AG09319 (cell line): ENCODE data around the gene SLC35A3.
"Not testable (repeated sequence)": the region's sequence is repeated elsewhere in the genome, so short reads cannot be mapped to it uniquely, and the experiment has no call there.

Experiments
- DNase-seq: peaks from one replicate; pipeline ENCODE4 v3.0.0-alpha.2; 2010; ENCODE audit warnings: low read depth; ENCODE audit errors: extremely low read depth
- TF ChIP-seq, protein P1 (sequence below): IDR thresholded peaks from 2 replicates; pipeline ENCODE4 v1.5.1; 2011; ENCODE audit warnings: low read depth, mild to moderate bottlenecking, inconsistent platforms, low read length, moderate library complexity

Gene SLC35A3

GRCh38 chr1:99975529-99975928, 5.7 kb downstream of the SLC35A3 start:
- TF ChIP-seq, protein P1, sequence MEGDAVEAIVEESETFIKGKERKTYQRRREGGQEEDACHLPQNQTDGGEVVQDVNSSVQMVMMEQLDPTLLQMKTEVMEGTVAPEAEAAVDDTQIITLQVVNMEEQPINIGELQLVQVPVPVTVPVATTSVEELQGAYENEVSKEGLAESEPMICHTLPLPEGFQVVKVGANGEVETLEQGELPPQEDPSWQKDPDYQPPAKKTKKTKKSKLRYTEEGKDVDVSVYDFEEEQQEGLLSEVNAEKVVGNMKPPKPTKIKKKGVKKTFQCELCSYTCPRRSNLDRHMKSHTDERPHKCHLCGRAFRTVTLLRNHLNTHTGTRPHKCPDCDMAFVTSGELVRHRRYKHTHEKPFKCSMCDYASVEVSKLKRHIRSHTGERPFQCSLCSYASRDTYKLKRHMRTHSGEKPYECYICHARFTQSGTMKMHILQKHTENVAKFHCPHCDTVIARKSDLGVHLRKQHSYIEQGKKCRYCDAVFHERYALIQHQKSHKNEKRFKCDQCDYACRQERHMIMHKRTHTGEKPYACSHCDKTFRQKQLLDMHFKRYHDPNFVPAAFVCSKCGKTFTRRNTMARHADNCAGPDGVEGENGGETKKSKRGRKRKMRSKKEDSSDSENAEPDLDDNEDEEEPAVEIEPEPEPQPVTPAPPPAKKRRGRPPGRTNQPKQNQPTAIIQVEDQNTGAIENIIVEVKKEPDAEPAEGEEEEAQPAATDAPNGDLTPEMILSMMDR = no peak
- no peak for DNase-seq

GRCh38 chr1:99977326-99977725, 7.5 kb downstream of the SLC35A3 start:
- not testable (repeated sequence) for DNase-seq

DNA sequence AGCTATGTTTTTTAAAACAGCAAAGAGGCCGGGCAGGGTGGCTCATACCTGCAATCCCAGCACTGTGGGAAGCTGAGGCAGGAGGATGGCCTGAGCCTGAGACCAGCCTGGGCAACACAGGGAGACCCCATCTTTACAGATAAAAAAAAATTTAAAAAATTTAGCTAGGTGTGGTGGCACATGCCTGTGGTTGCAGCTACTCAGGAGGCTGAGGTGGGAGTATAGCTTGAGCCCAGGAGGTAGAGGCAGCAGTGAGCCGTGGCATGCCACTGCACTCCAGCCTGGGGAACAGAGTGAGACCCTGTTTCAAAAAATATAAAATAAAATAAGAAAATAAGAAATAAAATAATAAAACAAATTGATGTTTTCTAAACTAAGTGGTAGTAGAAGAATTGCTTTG, 8.4 kb downstream of the SLC35A3 start:
- TF ChIP-seq, protein P1 = no peak
- no peak for DNase-seq

DNA sequence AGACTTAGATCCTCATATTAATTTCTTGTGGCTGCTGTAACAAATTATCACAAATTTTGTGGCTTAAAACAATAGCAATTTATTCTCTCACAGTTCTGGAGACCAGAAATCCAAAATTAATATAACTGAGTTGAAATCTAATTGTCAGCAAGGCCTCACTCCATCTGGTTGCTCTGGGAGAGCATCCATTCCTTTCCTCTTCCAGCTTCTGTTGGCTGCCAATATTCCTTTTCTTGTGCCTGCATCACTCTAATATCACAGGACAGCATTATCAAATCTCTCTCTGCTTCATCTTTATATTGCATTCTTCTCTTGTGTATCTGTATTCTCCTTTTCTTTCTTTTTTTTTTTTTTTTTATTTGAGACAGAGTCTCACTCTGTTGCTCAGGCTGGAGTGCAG, 9.3 kb downstream of the SLC35A3 start:
- TF ChIP-seq, protein P1 = no peak
- DNase-seq = no peak

DNA sequence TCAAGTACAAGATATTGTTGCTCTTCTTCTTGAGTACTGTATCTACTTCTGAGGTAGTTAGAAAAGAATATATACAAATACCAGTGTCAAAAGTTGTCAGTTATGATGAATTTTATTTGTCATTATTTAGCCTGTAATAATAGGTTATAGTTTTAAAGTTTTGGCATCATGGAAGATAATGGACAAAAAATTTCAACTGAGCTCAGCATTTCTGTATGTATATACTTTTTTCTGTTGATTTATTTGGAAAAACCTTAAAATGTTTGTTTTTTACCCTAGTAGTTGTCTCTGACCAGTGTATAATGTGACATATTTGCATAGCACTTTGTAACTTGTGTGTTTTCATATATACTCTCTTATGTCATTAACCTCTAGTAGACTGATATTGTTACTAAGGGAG, 11.1 kb downstream of the SLC35A3 start:
- no peak for DNase-seq
- TF ChIP-seq, protein P1 = no peak

- no peak for DNase-seq
Measured at GRCh38 chr1:99986656-99987225, 16.9 kb downstream of the SLC35A3 start.

DNA sequence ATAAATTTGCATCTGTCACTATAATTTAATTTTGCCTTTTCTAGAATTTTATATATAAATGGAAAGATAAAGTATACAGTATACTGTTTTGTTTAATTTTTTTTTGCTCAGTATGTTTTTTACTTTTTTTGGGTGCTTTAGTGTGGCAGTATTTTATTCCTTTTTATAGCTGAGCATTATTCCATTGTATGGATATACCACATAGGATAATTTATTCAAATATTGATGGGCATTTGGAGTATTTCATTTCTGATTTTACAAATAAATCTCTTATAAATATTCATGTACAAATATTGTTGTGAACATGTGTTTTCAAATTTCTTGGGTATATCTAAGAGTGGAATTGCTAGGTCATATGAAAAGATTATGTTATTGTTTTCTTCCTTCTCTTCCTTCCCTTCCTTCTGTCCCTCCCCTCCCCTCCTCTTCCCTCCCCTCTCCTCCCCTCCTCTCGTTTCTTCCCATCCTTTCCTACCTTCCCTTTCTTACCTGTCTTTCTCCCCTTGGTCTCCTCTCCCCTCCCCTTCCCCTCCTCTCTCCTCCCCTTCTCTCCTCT, 18.5 kb downstream of the SLC35A3 start:
- DNase-seq = no peak
- TF ChIP-seq, protein P1 = no peak

More at GRCh38 chr1:99986656-99987225, 16.9 kb downstream of the SLC35A3 start:
- TF ChIP-seq, protein P1 = no peak
